Activated CD4-positive, alpha-beta T cell treated with anti-CD3 and anti-CD28 coated beads, Interleukin-2, amount 10 ng/mL, durations not matched to agents 7 days and 5 days (primary cell): ENCODE data around the gene KLF16. TPM values are rescaled to one million over a fixed set of nuclear protein-coding genes. Genes with fewer than 3 reads are reported as not detected.
A peak's percentile ranks its signal among the peaks of the same experiment; 100 is the strongest.
"Not testable (repeated sequence)": the region's sequence is repeated elsewhere in the genome, so short reads cannot be mapped to it uniquely, and the experiment has no call there.

ENCODE experiments used
- CTCF ChIA-PET: fragments of 350-600 bp; sonication (Branson Sonifier 250); formaldehyde crosslinking; loops from one replicate; lab custom pipeline; 2021; ENCODE audit warnings: antibody characterized with exemption; lab: Charles Lee
- POLR2A ChIA-PET: fragments of 350-600 bp; sonication (Branson Sonifier 250); formaldehyde crosslinking; loops from one replicate; lab custom pipeline; 2021; ENCODE audit warnings: antibody characterized with exemption; lab: Charles Lee
- DNase-seq: peaks from one replicate; pipeline ENCODE4 v3.0.0-alpha.2; 2020
- H3K27ac Mint-ChIP-seq: one replicate; pipeline ENCODE4 v1.8.0; 2021; ENCODE audit warnings: mild to moderate bottlenecking, moderate library complexity, mixed read lengths
- H3K27me3 Mint-ChIP-seq: one replicate; pipeline ENCODE4 v1.8.0; 2021; ENCODE audit warnings: mixed read lengths
- H3K36me3 Mint-ChIP-seq: one replicate; pipeline ENCODE4 v1.8.0; 2021; ENCODE audit warnings: low read depth, mixed read lengths
- H3K4me1 Mint-ChIP-seq: one replicate; pipeline ENCODE4 v1.8.0; 2021; ENCODE audit warnings: mixed read lengths
- H3K4me3 Mint-ChIP-seq: one replicate; pipeline ENCODE4 v1.8.0; 2021; ENCODE audit warnings: mild to moderate bottlenecking, moderate library complexity, mixed read lengths
- H3K9me3 Mint-ChIP-seq: one replicate; pipeline ENCODE4 v1.8.0; 2021; ENCODE audit warnings: mixed read lengths
- total RNA-seq, 2 experiments: library from RNA; stranded (reverse); gene quantifications; one replicate each; pipeline ENCODE4 v1.2.3, GENCODE V29; 2021

KLF16 gene
- total RNA-seq, 2 experiments from 2014 or later: 24.0 to 25.5 TPM

GRCh38 chr19:1902923-1903322 is 39.5 kb upstream of the KLF16 start:
- Mint-ChIP-seq H3K27me3 (no peaks in the 10 kb centered on the region), H3K9me3 (no peaks in the 10 kb centered on the region), H3K4me3 (peak overlapping the region; percentile 40), H3K4me1 (peaks cover 45% of the 10 kb centered on the region), H3K27ac (peak overlapping the region; percentile 83), H3K36me3 (peaks cover 6% of the 10 kb centered on the region)
- CTCF ChIA-PET: interaction anchor here (1.6 kb wide), 1 partner anchor 38 kb away, joined by 6 read pairs; no protein-coding TSS in a partner anchor
- POLR2A ChIA-PET: no interaction called here
- DNase-seq: no peak

GRCh38 chr19:1901940-1902404 is 38.6 kb upstream of the KLF16 start:
- no peak for DNase-seq
- H3K4me3 Mint-ChIP-seq: no peak overlapping the region
- POLR2A ChIA-PET: interaction anchor here (0.6 kb wide), 1 partner anchor 16 kb away, joined by 3 read pairs; the partner anchor contains the start of gene ABHD17A
- no peaks in the 10 kb centered on the region for H3K27me3 Mint-ChIP-seq
- H3K9me3 Mint-ChIP-seq: no peaks in the 10 kb centered on the region
- H3K4me1 Mint-ChIP-seq: peaks cover 51% of the 10 kb centered on the region
- CTCF ChIA-PET: interaction anchor here (0.9 kb wide), 1 partner anchor 44 kb away, joined by 3 read pairs; no protein-coding TSS in a partner anchor
- H3K27ac Mint-ChIP-seq: peak overlapping the region; percentile 25
- peaks cover 4% of the 10 kb centered on the region for H3K36me3 Mint-ChIP-seq

GRCh38 chr19:1896508-1896907 is 33.1 kb upstream of the KLF16 start:
- DNase-seq: no peak
- POLR2A ChIA-PET: no interaction called here
- CTCF ChIA-PET: interaction anchor here (0.6 to 2.7 kb wide), 8 partner anchors 9 to 339 kb away, joined by 3 to 15 read pairs (median 4); no protein-coding TSS in a partner anchor
- Mint-ChIP-seq H3K27me3 (no peaks in the 10 kb centered on the region), H3K36me3 (no peaks in the 10 kb centered on the region), H3K4me1 (peaks cover 52% of the 10 kb centered on the region), H3K4me3 (peak overlapping the region; percentile 87), H3K27ac (peak overlapping the region; percentile 100), H3K9me3 (no peaks in the 10 kb centered on the region)

GRCh38 chr19:1893791-1894190 is 30.4 kb upstream of the KLF16 start:
- H3K27ac Mint-ChIP-seq: peak overlapping the region; percentile 33
- POLR2A ChIA-PET: no interaction called here
- CTCF ChIA-PET: interaction anchor here (0.6 kb wide), 1 partner anchor 692 kb away, joined by 3 read pairs; no protein-coding TSS in a partner anchor
- H3K36me3 Mint-ChIP-seq: no peaks in the 10 kb centered on the region
- no peaks in the 10 kb centered on the region for H3K9me3 Mint-ChIP-seq
- no peak for DNase-seq
- peaks cover 54% of the 10 kb centered on the region for H3K4me1 Mint-ChIP-seq
- H3K4me3 Mint-ChIP-seq: no peak overlapping the region
- H3K27me3 Mint-ChIP-seq: no peaks in the 10 kb centered on the region

DNA sequence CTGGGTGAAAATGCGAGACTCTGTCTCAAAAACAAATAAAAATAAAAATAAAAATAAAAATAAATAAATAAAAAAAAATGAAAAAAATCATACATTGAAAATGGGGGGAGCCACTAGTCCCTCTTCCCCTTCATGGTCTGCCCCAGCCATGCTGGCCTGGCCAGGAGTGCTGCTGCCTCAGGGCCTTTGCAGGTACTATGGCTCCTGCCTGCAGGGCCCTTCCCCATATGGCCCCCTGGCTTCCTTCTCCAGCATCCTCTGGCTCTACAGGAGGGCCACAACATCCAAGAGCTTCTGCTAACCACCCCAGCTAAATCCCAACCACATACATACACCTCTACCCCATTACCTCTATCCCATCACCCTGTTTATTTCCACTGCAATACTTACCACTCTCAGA is 26.5 kb upstream of the KLF16 start:
- Mint-ChIP-seq H3K27ac (peak overlapping the region; percentile 37), H3K4me1 (peaks cover 34% of the 10 kb centered on the region), H3K27me3 (no peaks in the 10 kb centered on the region), H3K9me3 (no peaks in the 10 kb centered on the region), H3K4me3 (no peak overlapping the region), H3K36me3 (no peaks in the 10 kb centered on the region)
- ChIA-PET POLR2A (no interaction called here), CTCF (no interaction called here)
- no peak for DNase-seq

DNA sequence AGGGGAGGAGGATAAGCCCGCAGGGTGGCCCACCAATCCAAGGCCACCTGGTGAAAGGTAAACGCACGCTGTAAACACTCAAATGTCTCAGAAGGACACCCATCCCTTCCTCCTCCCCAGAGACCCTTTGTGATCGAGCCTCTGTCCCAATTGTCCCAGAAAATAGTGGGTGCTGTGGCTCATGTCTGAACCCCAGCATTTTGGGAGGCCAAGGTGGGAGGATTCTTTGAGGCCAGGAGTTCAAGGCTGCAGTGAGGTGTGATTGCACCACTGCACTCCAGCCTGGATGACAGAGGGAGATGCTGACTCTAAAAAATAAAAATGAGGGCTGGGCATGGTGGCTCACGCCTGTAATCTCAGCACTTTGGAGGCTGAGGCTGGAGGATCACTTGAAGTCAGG is 25.0 kb upstream of the KLF16 start:
- ChIA-PET CTCF (interaction anchor here (1.9 kb wide), 1 partner anchor 9 kb away, joined by 15 read pairs; no protein-coding TSS in a partner anchor), POLR2A (no interaction called here)
- no peak for DNase-seq
- Mint-ChIP-seq H3K9me3 (no peaks in the 10 kb centered on the region), H3K4me3 (no peak overlapping the region), H3K36me3 (peaks cover 12% of the 10 kb centered on the region), H3K27ac (no peak overlapping the region), H3K27me3 (no peaks in the 10 kb centered on the region), H3K4me1 (peaks cover 31% of the 10 kb centered on the region)

GRCh38 chr19:1886360-1886759 is 23.0 kb upstream of the KLF16 start:
- H3K27me3 Mint-ChIP-seq, H3K4me3 Mint-ChIP-seq, DNase-seq, H3K9me3 Mint-ChIP-seq, POLR2A ChIA-PET, H3K27ac Mint-ChIP-seq: not testable (repeated sequence)
- Mint-ChIP-seq H3K4me1 (peaks cover 42% of the 10 kb centered on the region), H3K36me3 (peaks cover 27% of the 10 kb centered on the region)
- CTCF ChIA-PET: interaction anchor here (1.0 to 1.2 kb wide), 3 partner anchors 10 to 28 kb away, joined by 3 read pairs; no protein-coding TSS in a partner anchor

DNA sequence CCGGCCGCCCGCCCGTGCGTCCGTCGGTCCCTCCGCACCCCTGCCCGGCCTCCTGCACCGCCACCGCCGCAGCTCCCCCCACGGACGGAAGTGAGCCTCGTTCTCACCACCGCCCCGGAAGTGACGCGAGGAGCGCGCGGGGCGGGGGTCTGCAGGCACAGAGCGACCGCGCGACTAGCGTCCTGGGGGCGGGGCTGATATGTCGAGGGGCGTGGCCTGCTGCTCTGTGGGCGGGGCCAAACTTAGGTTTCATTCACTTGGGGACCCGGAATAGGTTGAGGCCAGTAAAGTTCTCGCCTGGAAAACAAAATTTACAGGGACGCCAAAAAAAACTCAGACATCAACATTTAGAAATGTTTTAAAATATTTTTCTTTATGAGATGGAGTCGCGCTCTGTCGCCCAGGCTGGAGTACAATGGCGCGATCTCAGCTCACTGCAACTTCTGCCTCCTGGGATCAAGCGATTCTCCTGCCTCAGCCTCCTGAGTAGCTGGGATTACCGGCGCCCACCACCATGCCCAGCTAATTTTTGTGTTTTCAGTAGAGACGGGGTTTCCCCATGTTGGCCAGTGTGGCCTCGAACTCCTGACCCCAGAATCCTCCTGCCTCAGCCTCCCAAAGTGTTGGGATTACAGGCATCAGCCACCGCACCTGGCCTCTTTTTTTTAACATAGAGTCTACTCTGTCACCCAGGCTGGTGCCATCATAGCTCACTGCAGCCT is 22.2 kb upstream of the KLF16 start, which contains the start of gene ABHD17A:
ABHD17A (minus strand) TSS at position 99 of the 722 bp plus-strand sequence. CDS start 3,930 bp downstream, outside the sequence.
- peak; percentile 95 for DNase-seq
- H3K27ac Mint-ChIP-seq: peak within 1 kb of the TSS; percentile 93
- peaks cover 29% of the 10 kb centered on the region for H3K36me3 Mint-ChIP-seq
- ChIA-PET POLR2A (interaction anchor here (0.6 to 0.7 kb wide), 2 partner anchors 12 to 17 kb away, joined by 3 to 4 read pairs; no protein-coding TSS in a partner anchor), CTCF (interaction anchor here (0.7 to 1.9 kb wide), 7 partner anchors 9 to 31 kb away, joined by 3 to 5 read pairs (median 3); no protein-coding TSS in a partner anchor)
- H3K4me3 Mint-ChIP-seq: peak within 1 kb of the TSS; percentile 94
- H3K27me3 Mint-ChIP-seq, H3K9me3 Mint-ChIP-seq: not testable (repeated sequence)
- H3K4me1 Mint-ChIP-seq: peaks cover 42% of the 10 kb centered on the region

GRCh38 chr19:1884719-1885334 is 21.4 kb upstream of the KLF16 start:
- ChIA-PET CTCF (interaction anchor here (0.8 to 1.9 kb wide), 5 partner anchors 9 to 48 kb away, joined by 3 to 5 read pairs (median 4); no protein-coding TSS in a partner anchor), POLR2A (interaction anchor here (0.6 kb wide), 1 partner anchor 13 kb away, joined by 4 read pairs; no protein-coding TSS in a partner anchor)
- H3K9me3 Mint-ChIP-seq: no peaks in the 10 kb centered on the region
- H3K4me1 Mint-ChIP-seq: peaks cover 40% of the 10 kb centered on the region
- H3K36me3 Mint-ChIP-seq: peaks cover 29% of the 10 kb centered on the region
- peak overlapping the region; percentile 94 for H3K4me3 Mint-ChIP-seq
- H3K27me3 Mint-ChIP-seq: no peaks in the 10 kb centered on the region
- no peak for DNase-seq
- H3K27ac Mint-ChIP-seq: peak overlapping the region; percentile 93

GRCh38 chr19:1884291-1884718 is 20.9 kb upstream of the KLF16 start:
- peaks cover 29% of the 10 kb centered on the region for H3K36me3 Mint-ChIP-seq
- peak overlapping the region; percentile 94 for H3K4me3 Mint-ChIP-seq
- H3K27me3 Mint-ChIP-seq: no peaks in the 10 kb centered on the region
- peak overlapping the region; percentile 93 for H3K27ac Mint-ChIP-seq
- peaks cover 40% of the 10 kb centered on the region for H3K4me1 Mint-ChIP-seq
- ChIA-PET POLR2A (no interaction called here), CTCF (interaction anchor here (0.8 to 1.9 kb wide), 3 partner anchors 13 to 49 kb away, joined by 3 to 5 read pairs (median 4); no protein-coding TSS in a partner anchor)
- no peak for DNase-seq
- no peaks in the 10 kb centered on the region for H3K9me3 Mint-ChIP-seq

GRCh38 chr19:1883784-1884183 is 20.4 kb upstream of the KLF16 start:
- H3K4me1 Mint-ChIP-seq: peaks cover 40% of the 10 kb centered on the region
- ChIA-PET POLR2A (no interaction called here), CTCF (interaction anchor here (1.3 to 1.9 kb wide), 3 partner anchors 14 to 49 kb away, joined by 3 to 5 read pairs (median 4); no protein-coding TSS in a partner anchor)
- H3K27me3 Mint-ChIP-seq: no peaks in the 10 kb centered on the region
- DNase-seq: no peak
- H3K4me3 Mint-ChIP-seq: peak overlapping the region; percentile 94
- H3K9me3 Mint-ChIP-seq: no peaks in the 10 kb centered on the region
- peak overlapping the region; percentile 93 for H3K27ac Mint-ChIP-seq
- peaks cover 29% of the 10 kb centered on the region for H3K36me3 Mint-ChIP-seq
